BE2C (cell line): ENCODE measurements around the gene CHL1.

ENCODE experiments used
- DNase-seq: peaks from one replicate; pipeline ENCODE4 v3.0.0-alpha.2; 2020
- H3K27me3 ChIP-seq: fragments of 250-450 bp; sonication (Bioruptor Pico); 2 replicates; pipeline ENCODE4 v1.5.1; 2020; ENCODE audit warnings: mild to moderate bottlenecking
- H3K36me3 ChIP-seq: fragments of 250-450 bp; sonication (Bioruptor Pico); 2 replicates; pipeline ENCODE4 v1.5.1; 2020; ENCODE audit warnings: mild to moderate bottlenecking
- H3K4me1 ChIP-seq: fragments of 250-450 bp; sonication (Bioruptor Pico); 2 replicates; pipeline ENCODE4 v1.5.1; 2020
- H3K4me3 ChIP-seq: 2 replicates; pipeline ENCODE4 v1.5.1; 2011; ENCODE audit warnings: low read depth, low read length
- H3K9me3 ChIP-seq: fragments of 250-450 bp; sonication (Bioruptor Pico); 2 replicates; pipeline ENCODE4 v1.5.1; 2020
- CTCF ChIP-seq: IDR thresholded peaks from 2 replicates; pipeline ENCODE4 v1.5.1; 2012; ENCODE audit warnings: mild to moderate bottlenecking, low read depth, low read length

CHL1 gene

DNA sequence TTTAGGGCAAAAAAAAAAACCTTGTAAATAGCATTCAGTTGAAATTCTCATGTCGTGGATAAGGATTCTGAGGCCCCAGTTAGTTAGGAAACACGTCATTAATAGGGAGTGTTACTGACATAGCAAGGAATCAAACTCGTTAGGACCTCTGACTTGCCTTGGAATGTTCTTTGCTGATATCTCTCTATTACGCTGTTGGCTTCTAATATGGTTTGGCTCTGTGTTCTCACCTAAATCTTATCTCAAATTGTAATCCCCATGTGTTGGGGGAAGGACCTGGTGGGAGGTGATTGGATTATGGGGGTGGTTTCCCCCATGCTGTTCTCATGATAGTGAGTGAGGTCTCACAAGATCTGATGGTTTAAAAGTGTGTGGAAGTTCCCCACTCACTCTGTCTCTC, 40.3 kb downstream of the CHL1 start:
- TF ChIP-seq CTCF, result no peak
- H3K4me3 ChIP-seq, result no peak overlapping the region
- DNase-seq, result no peak
- H3K36me3 ChIP-seq, result no peaks in the 10 kb centered on the region
- H3K27me3 ChIP-seq, result no peaks in the 10 kb centered on the region
- no peaks in the 10 kb centered on the region for H3K4me1 ChIP-seq
- H3K9me3 ChIP-seq, result no peaks in the 10 kb centered on the region

DNA sequence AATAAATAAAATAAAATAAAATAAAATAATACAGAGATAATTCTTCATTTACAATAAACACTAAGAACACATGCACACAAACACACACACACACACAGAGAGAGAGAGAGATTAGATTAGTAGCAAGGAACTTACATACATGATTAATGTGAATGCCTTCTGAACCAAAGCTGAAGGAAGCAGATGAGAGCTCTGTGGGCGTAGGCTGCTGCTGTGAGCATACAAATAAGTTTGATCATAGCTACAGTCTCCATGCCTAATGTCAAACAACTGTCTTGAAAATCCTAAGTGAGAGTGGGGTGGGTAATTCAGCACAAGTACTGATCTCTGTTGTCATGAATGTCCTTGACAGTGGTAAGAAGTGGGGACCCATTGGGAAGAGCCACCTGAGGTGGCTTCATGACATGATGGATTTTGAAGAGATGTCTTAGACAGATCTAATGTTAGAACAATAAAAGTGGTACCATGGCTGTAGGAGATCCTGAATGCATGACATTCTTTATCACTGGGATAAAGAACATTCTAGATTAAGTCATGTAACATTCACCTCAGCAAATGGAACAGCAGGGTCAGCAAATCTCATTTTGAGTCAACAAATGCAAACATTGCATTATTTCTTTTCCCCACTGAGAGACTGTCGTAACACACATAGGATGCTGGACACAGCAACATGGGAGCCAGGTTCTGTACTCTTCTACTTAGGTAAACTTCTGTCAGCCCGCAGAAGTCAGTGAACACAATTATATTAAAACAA, 46.2 kb downstream of the CHL1 start:
- Histone ChIP-seq H3K9me3 (no peaks in the 10 kb centered on the region), H3K36me3 (no peaks in the 10 kb centered on the region), H3K27me3 (no peaks in the 10 kb centered on the region), H3K4me1 (no peaks in the 10 kb centered on the region), H3K4me3 (no peak overlapping the region)
- DNase-seq, result no peak
- no peak for TF ChIP-seq CTCF

GRCh38 chr3:243356-243725, 46.8 kb downstream of the CHL1 start:
- Histone ChIP-seq H3K4me3 (no peak overlapping the region), H3K27me3 (no peaks in the 10 kb centered on the region), H3K9me3 (no peaks in the 10 kb centered on the region), H3K36me3 (no peaks in the 10 kb centered on the region), H3K4me1 (no peaks in the 10 kb centered on the region)
- TF ChIP-seq CTCF, result no peak
- no peak for DNase-seq

DNA sequence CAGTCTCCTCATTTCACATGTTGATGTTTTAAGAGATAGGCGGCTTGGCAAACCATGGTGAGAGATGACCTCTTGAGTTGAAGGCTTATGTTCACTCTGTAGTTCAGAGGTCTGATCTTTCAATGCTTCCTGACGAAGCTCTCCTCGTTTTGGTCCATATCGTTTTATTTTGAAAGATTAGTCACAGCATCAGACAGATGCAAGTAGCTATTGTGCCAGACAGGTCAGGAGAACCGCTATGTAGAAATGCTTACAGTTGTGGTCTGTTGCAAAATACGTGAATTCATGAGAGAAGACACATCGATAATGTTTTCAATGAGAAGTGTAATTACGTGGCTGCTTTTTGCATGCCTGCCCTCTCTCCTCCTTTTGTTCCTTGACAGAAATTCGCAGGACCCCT, 47.5 kb downstream of the CHL1 start:
- H3K36me3 ChIP-seq, result no peaks in the 10 kb centered on the region
- no peak for TF ChIP-seq CTCF
- H3K4me3 ChIP-seq, result no peak overlapping the region
- no peaks in the 10 kb centered on the region for H3K4me1 ChIP-seq
- H3K9me3 ChIP-seq, result no peaks in the 10 kb centered on the region
- no peaks in the 10 kb centered on the region for H3K27me3 ChIP-seq
- DNase-seq, result no peak

DNA sequence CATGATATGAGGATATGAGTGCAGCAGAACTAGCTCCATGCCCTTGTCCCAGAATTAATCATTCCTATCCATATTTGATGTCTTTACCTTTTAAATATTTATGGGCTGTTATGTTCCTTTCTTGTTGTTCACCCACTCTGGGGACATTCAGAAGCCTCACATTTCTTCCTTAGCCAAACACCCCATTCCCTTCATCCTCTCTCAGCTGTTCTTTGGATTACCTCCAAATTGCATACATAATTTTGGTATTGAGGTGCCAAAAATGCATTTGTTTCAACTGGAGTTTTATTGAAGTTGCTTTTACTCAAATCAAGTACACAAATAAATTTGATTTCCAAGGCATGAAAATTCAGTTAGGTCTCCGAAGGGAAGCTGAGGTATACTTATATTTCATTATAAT, 51.4 kb downstream of the CHL1 start:
- Histone ChIP-seq H3K36me3 (no peaks in the 10 kb centered on the region), H3K27me3 (no peaks in the 10 kb centered on the region), H3K4me1 (no peaks in the 10 kb centered on the region), H3K4me3 (no peak overlapping the region), H3K9me3 (no peaks in the 10 kb centered on the region)
- DNase-seq, result no peak
- no peak for TF ChIP-seq CTCF

- Histone ChIP-seq H3K4me1 (no peaks in the 10 kb centered on the region), H3K9me3 (no peaks in the 10 kb centered on the region), H3K36me3 (no peaks in the 10 kb centered on the region), H3K27me3 (no peaks in the 10 kb centered on the region), H3K4me3 (no peak overlapping the region)
- no peak for DNase-seq
- TF ChIP-seq CTCF, result no peak
These were observed 52.4 kb downstream of the CHL1 start for GRCh38 chr3:248864-249520.
